AG08395 (cell line): ENCODE results near the gene TEDDM1.

Source experiments
- DNase-seq: peaks from one replicate; pipeline ENCODE4 v3.0.0; 2012; ENCODE audit warnings: mixed read lengths, low spot score

The TEDDM1 gene

GRCh38 chr1:182406012-182406411 is 5.5 kb upstream of the TEDDM1 start:
- no peak for DNase-seq

- no peak for DNase-seq
Measured at GRCh38 chr1:182405578-182405977, 5.1 kb upstream of the TEDDM1 start.

DNA sequence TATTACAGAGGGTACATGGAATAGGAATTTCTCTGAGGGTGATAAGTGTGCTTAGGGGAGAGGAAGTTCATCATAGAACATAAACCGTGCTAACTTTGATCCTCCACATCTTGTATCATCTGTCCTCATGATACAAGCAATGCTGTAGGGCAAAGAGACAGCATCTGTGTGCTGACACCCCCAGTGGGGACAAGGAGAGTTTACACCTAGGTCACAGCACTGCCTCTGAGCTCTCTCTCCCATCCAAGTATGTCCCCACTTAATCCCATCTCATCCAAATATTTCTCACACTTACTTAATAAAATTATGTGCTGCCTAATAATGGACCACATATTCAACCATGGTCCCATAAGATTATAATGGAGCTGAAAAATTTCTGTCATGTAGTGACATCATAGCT is 4.3 kb upstream of the TEDDM1 start:
- no peak for DNase-seq

DNA sequence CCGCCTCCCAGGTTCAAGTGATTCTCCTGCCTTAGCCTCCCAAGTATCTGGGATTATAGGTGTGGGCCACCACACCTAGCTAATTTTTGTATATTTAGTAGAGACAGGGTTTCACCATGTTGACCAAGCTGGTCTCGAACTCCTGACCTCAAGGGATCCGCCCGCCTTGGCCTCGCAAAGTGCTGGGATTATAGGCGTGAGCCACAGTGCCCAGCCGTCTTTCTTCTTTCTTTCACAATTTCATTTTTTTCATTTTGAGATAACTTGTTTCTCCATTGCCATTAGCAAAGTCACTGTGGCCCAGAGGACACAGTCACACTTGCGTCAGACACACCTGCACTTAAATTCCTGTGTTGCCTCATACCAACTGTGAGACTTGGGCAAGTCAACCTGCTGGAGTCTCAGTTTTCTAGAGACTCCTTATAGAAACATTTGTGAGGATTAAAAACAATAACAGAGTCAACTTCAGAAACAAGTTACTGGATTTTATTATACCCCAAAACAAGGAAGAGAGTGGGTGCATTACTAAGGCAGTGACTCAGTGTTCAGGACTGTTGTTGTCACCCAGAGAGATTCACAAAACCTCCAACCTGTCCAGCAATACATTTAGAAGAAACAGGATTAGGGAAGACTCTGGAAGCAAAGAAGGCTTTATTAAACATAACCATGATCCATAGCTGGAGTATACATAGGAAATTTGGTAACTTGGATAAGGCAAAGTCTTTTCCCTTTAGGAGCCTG is 2.6 kb downstream of the TEDDM1 start:
- DNase-seq, result no peak

- DNase-seq, result no peak
Measured at GRCh38 chr1:182395906-182396305, 4.6 kb downstream of the TEDDM1 start.

DNA sequence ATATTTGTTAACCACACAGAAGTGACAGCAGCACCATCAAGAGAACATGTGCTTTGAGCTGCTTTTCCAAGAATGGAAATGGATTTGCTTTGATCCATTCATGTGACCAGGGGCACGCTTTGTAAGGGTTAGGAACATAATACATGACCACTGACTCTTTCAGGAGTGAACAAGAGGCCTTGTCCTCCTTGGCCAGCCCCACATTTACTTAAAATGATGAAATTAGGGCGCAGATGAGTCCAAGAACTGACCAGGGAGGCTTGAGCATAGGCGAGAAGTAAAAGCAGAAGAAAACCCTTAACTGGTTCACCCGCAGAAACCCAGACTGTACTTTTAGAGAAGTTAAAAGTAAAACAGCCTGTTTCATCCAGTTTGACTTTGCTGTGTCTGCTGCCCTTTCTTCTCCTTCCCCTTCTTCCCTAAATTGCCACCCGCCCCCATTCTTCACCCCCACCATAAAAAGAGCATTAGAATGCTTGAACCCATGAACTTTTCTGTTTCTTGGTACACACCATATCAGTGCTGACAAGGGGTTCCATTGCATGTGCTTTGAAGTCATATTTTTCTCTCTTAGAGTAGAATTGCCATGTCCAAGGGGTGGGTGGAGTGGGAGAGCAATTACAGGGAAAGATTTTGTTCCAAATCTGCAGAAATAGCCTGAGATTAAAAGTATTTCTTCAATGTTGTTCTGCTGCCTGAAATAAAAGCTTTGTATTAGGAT is 6.3 kb downstream of the TEDDM1 start:
- no peak for DNase-seq

GRCh38 chr1:182392050-182393028 is 8.1 kb downstream of the TEDDM1 start:
- peak; percentile 24 for DNase-seq

GRCh38 chr1:182391362-182392049 is 9.0 kb downstream of the TEDDM1 start, which contains the start of gene GLUL:
TSS of gene GLUL (minus strand) at chr1:182391790. CDS start at chr1:182388737, 3,053 bp downstream.
- DNase-seq, result peak; percentile 96

DNA sequence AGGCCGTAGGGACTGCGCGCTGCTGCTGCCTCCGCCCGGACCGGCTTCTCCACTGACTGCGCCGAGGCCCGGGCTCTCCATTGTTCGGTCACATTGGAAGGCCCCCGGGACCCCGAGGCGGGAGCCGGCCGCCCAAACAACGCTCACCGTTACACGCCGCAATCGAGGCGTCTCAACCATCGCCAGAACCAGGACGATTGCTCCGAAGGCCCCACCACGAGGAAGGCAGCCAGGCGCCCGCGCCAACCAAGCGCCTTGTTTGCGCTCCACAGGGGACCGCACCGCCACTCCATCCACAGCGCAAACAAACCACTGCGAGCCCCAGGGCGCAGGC is 9.5 kb downstream of the TEDDM1 start:
- DNase-seq, result no peak

DNA sequence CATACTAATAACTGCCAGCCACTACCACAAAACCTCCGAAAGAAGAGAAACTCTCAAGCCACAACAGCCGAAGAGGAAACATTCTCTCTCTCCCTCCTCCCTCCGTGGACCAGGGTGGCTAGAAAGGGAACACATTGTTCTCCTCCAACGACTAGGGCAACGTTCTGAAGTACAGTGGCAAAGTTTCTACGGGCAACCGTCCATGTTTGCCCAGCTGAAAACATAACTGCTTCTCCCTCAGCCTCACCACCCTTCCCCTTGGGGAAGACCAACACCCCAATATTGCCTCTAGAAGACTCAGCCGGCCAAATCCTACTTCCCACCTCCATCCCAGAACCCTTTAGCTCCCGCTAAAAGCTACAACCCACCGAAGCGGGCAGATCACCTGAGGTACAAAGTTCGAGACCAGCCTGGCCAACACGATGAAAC is 10.8 kb downstream of the TEDDM1 start:
- peak; percentile 23 for DNase-seq

DNA sequence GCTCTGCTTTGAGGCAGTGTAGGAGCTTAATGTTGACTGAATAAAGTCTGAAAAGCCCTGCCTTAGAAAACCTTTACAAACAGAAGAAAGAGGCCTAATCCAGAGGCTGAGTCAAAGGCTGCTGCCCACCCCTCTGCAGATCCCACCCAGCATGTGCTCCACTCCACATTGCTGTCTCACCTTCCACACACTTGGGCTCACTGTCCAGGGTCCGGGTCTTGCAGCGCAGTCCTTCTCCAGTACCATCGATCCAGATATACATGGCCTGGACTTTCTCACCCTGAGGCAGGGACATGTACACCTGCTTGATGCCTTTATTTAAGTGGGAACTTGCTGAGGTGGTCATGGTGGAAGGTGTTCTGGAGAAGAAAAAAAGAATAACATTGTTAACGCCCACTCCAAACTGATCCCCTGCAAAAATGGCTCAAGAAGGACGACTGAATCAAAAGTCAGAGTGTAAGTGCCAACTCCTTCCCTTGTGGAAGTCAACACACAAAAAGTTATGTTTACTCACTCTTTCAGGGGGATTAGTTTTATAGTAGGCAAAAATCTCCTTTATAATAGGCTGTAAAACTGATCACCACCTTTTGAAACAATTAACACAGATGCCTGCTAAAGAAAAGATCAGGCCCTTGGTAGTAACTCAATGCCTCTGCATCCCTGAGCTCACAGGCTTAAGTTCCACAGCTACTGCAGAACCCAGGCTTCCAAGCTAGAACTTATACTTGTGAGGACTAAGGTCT is 11.9 kb downstream of the TEDDM1 start:
- no peak for DNase-seq

DNA sequence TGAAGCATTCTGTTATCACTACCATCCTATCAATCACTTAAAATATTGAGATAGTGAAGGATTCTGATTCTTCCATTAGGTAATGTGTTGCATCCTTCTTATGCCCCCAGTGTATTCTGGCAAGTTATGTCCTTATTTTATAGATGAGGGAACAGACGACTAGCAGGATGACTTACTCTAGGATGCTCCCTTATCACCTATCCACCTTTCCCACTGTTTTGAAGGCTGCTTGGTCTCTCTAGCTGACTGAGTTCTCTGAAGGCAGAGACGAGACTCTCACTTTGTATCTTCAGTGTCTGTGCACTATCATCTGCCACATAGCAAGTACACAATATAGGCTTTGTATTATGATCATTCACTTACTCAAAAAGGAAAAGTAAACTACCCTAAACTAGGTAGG is 12.9 kb downstream of the TEDDM1 start:
- DNase-seq, result no peak

DNA sequence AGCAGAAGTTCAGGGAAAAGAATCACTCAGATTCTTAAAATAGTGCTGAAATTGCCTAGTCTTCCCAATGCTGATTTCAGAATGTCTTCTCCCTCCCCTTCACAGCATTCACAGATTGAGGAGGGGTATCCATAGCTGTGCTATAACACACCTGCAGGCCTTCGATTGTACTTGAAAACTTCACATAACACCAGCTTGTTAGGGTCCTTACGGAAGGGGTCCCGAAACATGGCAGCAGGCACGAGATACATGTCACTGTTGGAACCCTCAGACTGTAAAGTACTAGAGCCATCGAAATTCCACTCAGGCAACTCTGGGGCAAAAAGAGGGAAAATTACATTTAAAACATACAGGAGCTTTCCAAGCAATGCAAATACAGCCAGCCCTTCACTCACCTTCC is 13.5 kb downstream of the TEDDM1 start:
- no peak for DNase-seq

- DNase-seq, result no peak
Measured at GRCh38 chr1:182385885-182386853, 14.3 kb downstream of the TEDDM1 start.

DNA sequence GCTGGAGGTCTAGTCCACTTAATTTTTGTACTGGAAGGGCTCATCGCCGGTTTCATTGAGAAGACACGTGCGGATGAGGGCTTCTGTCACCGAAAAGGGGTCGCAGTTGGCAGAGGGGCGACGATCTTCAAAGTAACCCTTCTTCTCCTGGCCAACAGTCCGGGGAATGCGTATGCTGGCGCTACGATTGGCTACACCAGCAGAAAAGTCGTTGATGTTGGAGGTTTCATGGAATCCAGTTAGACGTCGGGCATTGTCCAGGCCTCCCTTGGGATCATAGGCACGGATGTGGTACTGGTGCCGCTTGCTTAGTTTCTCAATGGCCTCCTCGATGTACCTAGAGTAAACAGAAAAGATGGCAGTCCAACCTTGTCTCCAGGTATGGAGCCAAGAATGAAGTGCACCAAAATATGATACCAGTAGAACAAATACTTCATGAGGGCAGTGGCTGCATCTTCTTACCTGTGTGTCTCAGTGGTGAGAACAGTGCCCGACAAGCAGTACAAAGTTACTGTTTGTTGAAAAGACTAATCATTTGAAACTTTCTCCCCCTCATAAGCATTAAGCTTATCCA is 16.0 kb downstream of the TEDDM1 start:
- DNase-seq, result no peak

- DNase-seq, result no peak
Measured at GRCh38 chr1:182383934-182384333, 16.5 kb downstream of the TEDDM1 start.

DNA sequence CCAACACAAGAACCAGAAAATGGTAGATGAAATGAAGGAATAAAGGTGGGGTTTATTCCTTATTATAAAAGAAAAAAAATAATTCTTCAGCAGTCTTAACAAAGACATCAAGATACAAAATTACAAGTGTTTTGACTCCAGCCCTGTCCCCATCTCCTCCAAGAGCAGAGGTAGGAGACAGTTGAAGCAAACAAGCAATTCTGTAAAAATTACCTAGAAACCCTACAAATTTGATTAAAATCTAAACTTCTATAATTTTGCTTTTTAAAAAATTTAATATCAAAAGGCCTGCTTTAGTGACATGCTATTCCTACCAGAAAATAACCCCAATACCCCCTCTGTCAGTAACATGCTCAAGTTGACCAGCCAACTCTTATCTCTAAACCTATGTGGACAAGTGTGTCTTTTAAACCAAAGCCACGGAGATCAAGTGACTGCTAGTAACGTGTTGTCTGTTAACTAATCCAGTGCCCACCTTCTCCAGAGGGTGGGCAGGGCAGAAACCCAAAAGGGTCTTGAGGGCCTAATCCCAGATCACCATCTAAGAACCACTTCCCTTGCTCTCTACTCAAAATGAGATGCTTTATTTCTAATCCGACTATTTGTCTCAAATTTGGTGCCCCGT is 17.3 kb downstream of the TEDDM1 start:
- DNase-seq, result no peak

GRCh38 chr1:182381962-182382819 is 18.3 kb downstream of the TEDDM1 start:
- DNase-seq, result no peak
